GM21576 (cell line): Measurements from ENCODE around the gene MYZAP.

ENCODE experiments used
- ATAC-seq: cut with Tn5 transposase; IDR thresholded peaks from one replicate; pipeline ENCODE4 v1.9.1; 2021; ENCODE audit warnings: mild to moderate bottlenecking, moderate library complexity; ENCODE audit not compliant: unreplicated experiment

The MYZAP gene

GRCh38 chr15:57618325-57618724, 26.6 kb downstream of the MYZAP start:
- no peak for ATAC-seq

GRCh38 chr15:57619746-57620145, 28.0 kb downstream of the MYZAP start:
- ATAC-seq = no peak

GRCh38 chr15:57624730-57625129, 33.0 kb downstream of the MYZAP start:
- no peak for ATAC-seq

GRCh38 chr15:57625703-57626448, 34.2 kb downstream of the MYZAP start:
- ATAC-seq = no peak

GRCh38 chr15:57626713-57627440, 35.2 kb downstream of the MYZAP start:
- ATAC-seq = no peak

GRCh38 chr15:57631386-57632110, 39.8 kb downstream of the MYZAP start:
- no peak for ATAC-seq

- no peak for ATAC-seq
Observed at GRCh38 chr15:57634290-57634689, 42.6 kb downstream of the MYZAP start.

- no peak for ATAC-seq
Observed at GRCh38 chr15:57635300-57635909, 43.7 kb downstream of the MYZAP start.

GRCh38 chr15:57637846-57638245, 46.1 kb downstream of the MYZAP start:
- ATAC-seq = no peak

- no peak for ATAC-seq
Observed at GRCh38 chr15:57639306-57639705, 47.6 kb downstream of the MYZAP start.

- ATAC-seq = no peak
Observed at GRCh38 chr15:57640930-57641682, 49.4 kb downstream of the MYZAP start.

- ATAC-seq = no peak
Observed at GRCh38 chr15:57643826-57644225, 52.1 kb downstream of the MYZAP start.

- no peak for ATAC-seq
Observed at GRCh38 chr15:57646087-57646486, 54.4 kb downstream of the MYZAP start.

- ATAC-seq = no peak
Observed at GRCh38 chr15:57647071-57647790, 55.5 kb downstream of the MYZAP start.

- no peak for ATAC-seq
Observed at GRCh38 chr15:57647791-57648130, 56.1 kb downstream of the MYZAP start.

GRCh38 chr15:57649138-57649537, 57.4 kb downstream of the MYZAP start:
- ATAC-seq = no peak

- ATAC-seq = no peak
Observed at GRCh38 chr15:57651445-57651844, 59.7 kb downstream of the MYZAP start.

- ATAC-seq = no peak
Observed at GRCh38 chr15:57652481-57652880, 60.8 kb downstream of the MYZAP start.

GRCh38 chr15:57654153-57654852, 62.6 kb downstream of the MYZAP start:
- ATAC-seq = no peak
